SK-N-MC (cell line): ENCODE measurements around the gene CYP2R1.

Experiments used
- EZH2 ChIP-seq: fragments of 200-600 bp; sonication (generic); IDR thresholded peaks from one replicate; pipeline ENCODE4 v1.6.1; 2017; ENCODE audit warnings: antibody characterized with exemption
- FOXP2 ChIP-seq: optimal IDR thresholded peaks from 2 replicates; pipeline ENCODE3; 2011; ENCODE audit warnings: mild to moderate bottlenecking, moderate library complexity; ENCODE audit not compliant: insufficient read depth; ENCODE audit errors: extremely low read length, control extremely low read depth
- POLR2AphosphoS5 ChIP-seq: IDR thresholded peaks from 2 replicates; pipeline ENCODE4 v1.6.1; 2012; ENCODE audit warnings: mild to moderate bottlenecking, low read depth, low read length, borderline replicate concordance

GRCh38 chr11:14938936-14939335 lies 46.9 kb upstream of the CYP2R1 start:
- TF ChIP-seq POLR2AphosphoS5 (no peak), EZH2 (no peak), FOXP2 (no peak)
